ENCODE data around the gene GRIN2A.

The GRIN2A gene

DNA sequence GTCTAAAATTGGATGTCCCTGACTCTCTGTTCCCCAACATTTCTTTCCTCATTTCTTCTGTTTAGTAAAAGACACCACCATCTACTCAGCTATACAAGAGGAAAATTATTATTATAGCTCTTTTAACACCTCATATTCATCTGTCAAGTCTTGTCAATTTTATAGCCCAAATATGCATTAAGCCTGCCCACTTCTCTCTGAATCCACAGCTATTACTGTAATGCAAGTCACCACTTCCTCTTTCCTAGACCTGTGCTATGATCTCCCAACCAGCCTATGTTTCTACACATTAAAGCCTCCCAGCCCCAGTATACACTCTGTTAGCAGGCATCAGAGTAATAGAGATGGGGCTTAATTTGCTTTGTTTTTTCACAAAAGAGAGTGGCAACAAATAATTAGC is 252.9 kb downstream of the GRIN2A start:
- peak in 1 of 2 experiments; percentile 1 for DNase-seq (ENCODE audit: low read depth in 1 of 2, low spot score in 1 of 2)
- Histone ChIP-seq H3K4me3 (replicated peaks; ENCODE audit: insufficient read depth, low read length) (no peak overlapping the region), H3K27ac (replicated peaks) (no peak overlapping the region), H3K27me3 (ENCODE audit: insufficient read depth, poor library complexity, severe bottlenecking) (no peaks in the 10 kb centered on the region)
- no peak for TF ChIP-seq GABPA (IDR thresholded peaks at IDR 0.05; ENCODE audit: low read depth)
- peak; percentile 92 for TF ChIP-seq SPI1 (IDR thresholded peaks at IDR 0.05; ENCODE audit: borderline replicate concordance, low read depth)

DNA sequence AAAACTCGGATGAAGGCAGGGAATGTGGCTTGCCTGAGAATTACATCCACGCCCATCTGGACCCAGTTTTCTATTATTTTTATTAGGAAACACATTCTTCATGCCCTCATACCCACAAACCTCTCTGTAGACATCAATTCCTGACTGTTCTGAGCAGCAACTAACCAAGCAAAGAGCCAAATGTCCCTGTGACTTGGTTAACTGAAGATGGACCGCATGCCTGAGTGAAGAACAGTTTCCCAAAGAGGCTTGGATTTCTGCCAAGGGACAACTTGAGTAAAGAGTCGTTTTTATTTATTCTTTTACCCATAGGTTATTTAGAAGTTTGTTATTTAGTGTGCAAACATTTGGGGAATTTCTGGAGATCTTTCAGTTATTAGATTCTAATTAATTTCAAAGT is 259.8 kb downstream of the GRIN2A start:
- Histone ChIP-seq H3K27me3 (ENCODE audit: insufficient read depth, poor library complexity, severe bottlenecking) (no peaks in the 10 kb centered on the region), H3K27ac (replicated peaks) (no peak overlapping the region), H3K4me3 (replicated peaks; ENCODE audit: insufficient read depth, low read length) (no peak overlapping the region)
- TF ChIP-seq, protein P1, sequence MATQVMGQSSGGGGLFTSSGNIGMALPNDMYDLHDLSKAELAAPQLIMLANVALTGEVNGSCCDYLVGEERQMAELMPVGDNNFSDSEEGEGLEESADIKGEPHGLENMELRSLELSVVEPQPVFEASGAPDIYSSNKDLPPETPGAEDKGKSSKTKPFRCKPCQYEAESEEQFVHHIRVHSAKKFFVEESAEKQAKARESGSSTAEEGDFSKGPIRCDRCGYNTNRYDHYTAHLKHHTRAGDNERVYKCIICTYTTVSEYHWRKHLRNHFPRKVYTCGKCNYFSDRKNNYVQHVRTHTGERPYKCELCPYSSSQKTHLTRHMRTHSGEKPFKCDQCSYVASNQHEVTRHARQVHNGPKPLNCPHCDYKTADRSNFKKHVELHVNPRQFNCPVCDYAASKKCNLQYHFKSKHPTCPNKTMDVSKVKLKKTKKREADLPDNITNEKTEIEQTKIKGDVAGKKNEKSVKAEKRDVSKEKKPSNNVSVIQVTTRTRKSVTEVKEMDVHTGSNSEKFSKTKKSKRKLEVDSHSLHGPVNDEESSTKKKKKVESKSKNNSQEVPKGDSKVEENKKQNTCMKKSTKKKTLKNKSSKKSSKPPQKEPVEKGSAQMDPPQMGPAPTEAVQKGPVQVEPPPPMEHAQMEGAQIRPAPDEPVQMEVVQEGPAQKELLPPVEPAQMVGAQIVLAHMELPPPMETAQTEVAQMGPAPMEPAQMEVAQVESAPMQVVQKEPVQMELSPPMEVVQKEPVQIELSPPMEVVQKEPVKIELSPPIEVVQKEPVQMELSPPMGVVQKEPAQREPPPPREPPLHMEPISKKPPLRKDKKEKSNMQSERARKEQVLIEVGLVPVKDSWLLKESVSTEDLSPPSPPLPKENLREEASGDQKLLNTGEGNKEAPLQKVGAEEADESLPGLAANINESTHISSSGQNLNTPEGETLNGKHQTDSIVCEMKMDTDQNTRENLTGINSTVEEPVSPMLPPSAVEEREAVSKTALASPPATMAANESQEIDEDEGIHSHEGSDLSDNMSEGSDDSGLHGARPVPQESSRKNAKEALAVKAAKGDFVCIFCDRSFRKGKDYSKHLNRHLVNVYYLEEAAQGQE (IDR thresholded peaks at IDR 0.05; ENCODE audit: insufficient replicate concordance, low read depth), result no peak
- no peak for TF ChIP-seq POLR2AphosphoS5 (IDR thresholded peaks at IDR 0.05; ENCODE audit: low read depth)
- DNase-seq (ENCODE audit: low read depth in 1 of 2, low spot score in 1 of 2), result no peak

GRCh38 chr16:9921997-9922396 is 260.2 kb downstream of the GRIN2A start:
- no peak for DNase-seq (ENCODE audit: low read depth in 1 of 2, low spot score in 1 of 2)
- Histone ChIP-seq H3K27ac (replicated peaks) (no peak overlapping the region), H3K4me3 (replicated peaks; ENCODE audit: insufficient read depth, low read length) (no peak overlapping the region), H3K27me3 (ENCODE audit: insufficient read depth, poor library complexity, severe bottlenecking) (no peaks in the 10 kb centered on the region)
- TF ChIP-seq SPI1 (IDR thresholded peaks at IDR 0.05; ENCODE audit: borderline replicate concordance, low read depth) (no peak), GABPA (IDR thresholded peaks at IDR 0.05; ENCODE audit: low read depth) (no peak)
- TF ChIP-seq, protein P1 (IDR thresholded peaks at IDR 0.05; ENCODE audit: insufficient replicate concordance, low read depth), result no peak

- TF ChIP-seq, protein P1 (IDR thresholded peaks at IDR 0.05; ENCODE audit: insufficient replicate concordance, low read depth), result no peak
- no peak for TF ChIP-seq GABPA (IDR thresholded peaks at IDR 0.05; ENCODE audit: low read depth)
- TF ChIP-seq CTCF (IDR thresholded peaks at IDR 0.05; ENCODE audit: insufficient read depth, low read length), result no peak
- TF ChIP-seq POLR2AphosphoS5 (IDR thresholded peaks at IDR 0.05; ENCODE audit: low read depth), result no peak
- TF ChIP-seq SPI1 (IDR thresholded peaks at IDR 0.05; ENCODE audit: borderline replicate concordance, low read depth), result no peak
Measured at GRCh38 chr16:9919460-9919859, 262.8 kb downstream of the GRIN2A start.

GRCh38 chr16:9917691-9918090 is 264.5 kb downstream of the GRIN2A start:
- TF ChIP-seq, protein P1 (IDR thresholded peaks at IDR 0.05; ENCODE audit: insufficient replicate concordance, low read depth), result no peak
- TF ChIP-seq SPI1 (IDR thresholded peaks at IDR 0.05; ENCODE audit: borderline replicate concordance, low read depth) (no peak), POLR2AphosphoS5 (IDR thresholded peaks at IDR 0.05; ENCODE audit: low read depth) (no peak), GABPA (IDR thresholded peaks at IDR 0.05; ENCODE audit: low read depth) (no peak), CTCF (IDR thresholded peaks at IDR 0.05; ENCODE audit: insufficient read depth, low read length) (no peak)
- H3K27ac ChIP-seq (replicated peaks), result no peak overlapping the region
- DNase-seq (ENCODE audit: low read depth in 1 of 2, low spot score in 1 of 2), result no peak
- no peak overlapping the region for H3K4me3 ChIP-seq (replicated peaks; ENCODE audit: insufficient read depth, low read length)
- H3K27me3 ChIP-seq (ENCODE audit: insufficient read depth, poor library complexity, severe bottlenecking), result no peaks in the 10 kb centered on the region

More at GRCh38 chr16:9919460-9919859, 262.8 kb downstream of the GRIN2A start:
- no peaks in the 10 kb centered on the region for H3K27me3 ChIP-seq (ENCODE audit: insufficient read depth, poor library complexity, severe bottlenecking)
- DNase-seq (ENCODE audit: low read depth in 1 of 2, low spot score in 1 of 2), result no peak
- no peak overlapping the region for H3K27ac ChIP-seq (replicated peaks)
- no peak overlapping the region for H3K4me3 ChIP-seq (replicated peaks; ENCODE audit: insufficient read depth, low read length)

Data from HL-60 (cell line).